Smooth muscle cell (in vitro differentiated cells): ENCODE data around the gene GRAPL. TPM values are rescaled to one million over a fixed set of nuclear protein-coding genes. Genes with fewer than 3 reads are reported as not detected.
"Not testable (repeated sequence)": the region's sequence is repeated elsewhere in the genome, so short reads cannot be mapped to it uniquely, and the experiment has no call there.

ENCODE experiments used
- DNase-seq: peaks from one replicate; lab custom pipeline; 2025; ENCODE audit not compliant: unreplicated experiment; lab: John Stamatoyannopoulos, UW
- H2AFZ ChIP-seq: fragments of 200-600 bp; sonication (generic); 2 replicates; pipeline ENCODE4 v1.6.0; 2016; ENCODE audit warnings: antibody characterized with exemption, low read depth, mild to moderate bottlenecking
- H3F3A ChIP-seq: fragments of 200-600 bp; sonication (generic); 2 replicates; pipeline ENCODE4 v1.6.0; 2017; ENCODE audit warnings: antibody characterized with exemption, low read depth
- H3K27ac ChIP-seq: fragments of 200-600 bp; sonication (generic); 2 replicates; pipeline ENCODE4 v1.5.1; 2016; ENCODE audit warnings: low read depth, mild to moderate bottlenecking
- H3K27me3 ChIP-seq: fragments of 200-600 bp; sonication (generic); 2 replicates; pipeline ENCODE4 v1.6.1; 2016; ENCODE audit warnings: low read depth, mild to moderate bottlenecking
- H3K36me3 ChIP-seq: fragments of 200-600 bp; sonication (generic); 2 replicates; pipeline ENCODE4 v1.5.1; 2016; ENCODE audit warnings: low read depth
- H3K4me1 ChIP-seq: fragments of 200-600 bp; sonication (generic); 2 replicates; pipeline ENCODE4 v1.5.1; 2016; ENCODE audit warnings: low read depth
- H3K4me2 ChIP-seq: fragments of 200-600 bp; sonication (generic); 2 replicates; pipeline ENCODE4 v1.6.0; 2016; ENCODE audit warnings: mild to moderate bottlenecking
- H3K4me3 ChIP-seq: fragments of 200-600 bp; sonication (generic); 2 replicates; pipeline ENCODE4 v1.5.1; 2016; ENCODE audit warnings: mild to moderate bottlenecking
- H3K79me2 ChIP-seq: fragments of 200-600 bp; sonication (generic); 2 replicates; pipeline ENCODE4 v1.6.0; 2016; ENCODE audit warnings: low read depth, mild to moderate bottlenecking
- H3K9ac ChIP-seq: fragments of 200-600 bp; sonication (generic); 2 replicates; pipeline ENCODE4 v1.6.0; 2016; ENCODE audit warnings: low read depth
- H3K9me3 ChIP-seq: fragments of 200-600 bp; sonication (generic); replicated peaks from 2 replicates; pipeline ENCODE4 v1.5.1; 2016; ENCODE audit warnings: low read depth
- H4K20me1 ChIP-seq: fragments of 200-600 bp; sonication (generic); 2 replicates; pipeline ENCODE4 v1.6.0; 2016; ENCODE audit warnings: low read depth
- WGBS: methylation state at CpG from one replicate; pipeline ENCODE4 v1.1.7; 2016; ENCODE audit warnings: low lambda C conversion rate; 5-methylcytosine and 5-hydroxymethylcytosine counted together
- polyA plus RNA-seq: library from polyadenylated mRNA; unstranded; fragments of >200 nt; fragmentation: Nextera tagmentation; extraction: Ambion mirVana; gene quantifications from 2 replicates; pipeline ENCODE4 v1.2.1, GENCODE V29; 2016
- total RNA-seq: library from RNA; depleted of rRNA; stranded (reverse); fragments of >200 nt; gene quantifications from 2 replicates; pipeline ENCODE4 v1.2.3, GENCODE V29; 2014

Gene GRAPL
- total and polyA plus RNA-seq, 2 experiments from 2014 or later, result not detected

DNA sequence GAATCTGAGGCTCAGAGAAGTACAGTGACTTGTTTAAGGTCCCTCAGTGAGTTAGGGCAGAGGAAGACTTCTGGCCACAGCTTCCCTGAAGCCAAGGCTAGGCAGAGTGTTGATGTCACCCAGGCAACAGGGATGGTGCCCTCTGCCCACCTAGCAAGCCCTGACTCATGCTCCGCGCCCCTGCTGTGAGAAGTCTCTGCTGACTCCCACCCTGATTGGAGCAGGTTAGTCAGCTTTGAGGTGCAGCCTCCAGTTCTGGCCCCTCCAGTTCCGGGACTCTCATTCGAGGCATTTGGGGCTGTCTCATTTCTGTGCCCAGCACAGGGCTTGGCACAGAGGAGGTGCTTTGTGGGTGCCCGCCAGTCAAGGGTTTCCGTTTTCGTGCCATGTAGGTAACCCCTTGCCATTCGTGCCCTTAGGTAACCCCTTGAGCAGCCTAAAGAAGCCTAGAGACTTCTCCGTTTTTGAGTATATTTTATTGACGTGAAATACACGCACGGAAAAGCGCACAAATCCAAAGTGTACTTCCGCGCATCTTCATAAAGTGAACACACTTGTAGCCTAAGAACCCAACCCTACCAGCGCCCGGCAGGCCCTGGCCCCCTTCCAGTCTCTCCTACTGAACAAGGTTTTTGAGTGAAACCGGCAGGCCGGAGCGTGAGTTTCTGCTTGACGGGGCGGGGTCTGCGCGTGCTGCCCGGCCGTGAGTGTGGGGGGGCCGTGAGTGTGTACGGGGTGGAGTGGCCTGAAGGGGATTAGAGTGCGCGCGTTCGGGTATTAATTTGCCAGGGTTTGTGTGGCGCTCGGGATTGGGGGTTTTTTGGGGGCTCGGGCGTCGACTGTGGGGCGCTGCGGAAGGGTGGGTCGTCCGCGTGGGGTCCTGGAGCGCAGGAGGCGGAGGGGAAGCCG is 16.9 kb upstream of the GRAPL start:
- H3K27ac ChIP-seq, H3K9ac ChIP-seq, H3K9me3 ChIP-seq, DNase-seq, H4K20me1 ChIP-seq, H3K27me3 ChIP-seq, H3K79me2 ChIP-seq, H3K4me1 ChIP-seq, H3K36me3 ChIP-seq, H3F3A ChIP-seq, H2AFZ ChIP-seq, H3K4me2 ChIP-seq: not testable (repeated sequence)
- H3K4me3 ChIP-seq, result peak overlapping the region; percentile 37
- no CpG with 5 or more reads among the region's 45 CpGs for WGBS

DNA sequence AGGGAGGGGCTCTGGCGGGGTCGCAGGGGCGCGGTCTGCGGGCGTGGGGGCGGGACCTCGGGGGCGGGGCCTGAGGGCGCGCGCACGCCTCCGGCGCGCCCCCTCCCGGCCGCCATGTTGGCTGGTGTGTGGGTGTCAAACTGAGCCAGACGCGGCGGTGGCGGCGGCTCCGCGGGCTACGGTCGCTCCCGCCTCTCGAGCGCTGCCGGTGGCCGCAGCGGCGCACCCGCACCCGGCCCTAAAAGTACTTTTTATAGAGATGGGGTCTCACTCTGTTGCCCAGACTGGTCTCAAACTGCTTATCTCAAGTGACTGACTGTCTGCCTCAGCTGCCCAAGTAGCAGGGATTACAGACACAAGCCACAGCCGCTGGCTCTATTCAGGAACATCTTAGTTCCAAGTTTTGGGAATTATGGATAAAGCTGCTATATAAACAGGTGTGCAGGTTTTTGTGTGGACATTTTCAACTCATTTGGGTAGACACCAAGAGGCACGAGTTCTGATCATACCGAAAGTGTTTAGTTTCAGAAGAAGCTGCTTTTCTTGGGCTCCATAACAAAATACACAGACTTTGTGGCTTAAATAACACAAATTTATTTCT is 16.2 kb upstream of the GRAPL start:
- H3K9me3 ChIP-seq, H3F3A ChIP-seq, H3K9ac ChIP-seq, H2AFZ ChIP-seq, H3K27me3 ChIP-seq, H3K36me3 ChIP-seq, H3K4me1 ChIP-seq, DNase-seq, H4K20me1 ChIP-seq, H3K79me2 ChIP-seq: not testable (repeated sequence)
- peak overlapping the region; percentile 37 for H3K4me3 ChIP-seq
- H3K4me2 ChIP-seq, result peak overlapping the region; percentile 67
- 2% methylated on average over 4 of the region's 39 CpGs for WGBS
- peak overlapping the region; percentile 31 for H3K27ac ChIP-seq

DNA sequence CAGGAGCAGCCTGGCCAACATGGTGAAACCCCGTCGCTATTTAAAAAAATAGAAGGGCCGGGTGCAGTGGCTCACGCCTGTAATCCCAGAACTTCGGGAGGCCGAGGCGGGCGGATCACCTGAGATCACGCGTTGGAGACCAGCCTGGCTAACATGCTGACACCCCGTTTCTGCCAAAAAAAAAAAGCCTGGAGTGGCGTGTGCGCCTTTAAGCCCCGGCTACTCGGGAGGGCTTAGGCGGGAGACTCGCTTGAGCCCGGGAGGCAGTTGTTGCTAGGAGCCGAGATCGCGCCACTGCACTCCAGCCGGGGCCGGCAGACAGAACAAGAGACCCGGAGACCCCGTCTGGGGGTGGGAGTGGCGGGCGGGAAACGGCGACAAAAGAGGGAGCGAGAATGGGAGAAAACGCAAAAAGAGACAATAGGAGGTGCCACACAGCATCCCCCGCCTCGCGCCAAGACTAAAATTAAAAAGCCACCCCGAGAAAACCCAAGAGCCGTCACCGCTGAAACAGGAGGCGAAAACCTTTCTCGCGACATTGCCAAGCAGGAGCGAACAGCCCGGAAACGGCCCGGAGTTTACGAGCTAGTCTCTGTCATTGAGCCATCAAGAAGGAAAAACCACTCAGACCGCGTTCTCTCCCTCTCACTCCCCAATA is 15.5 kb upstream of the GRAPL start:
- not testable (repeated sequence) for DNase-seq, H3K4me3 ChIP-seq, H3K9ac ChIP-seq, H3K9me3 ChIP-seq, H3K27me3 ChIP-seq, H3K4me1 ChIP-seq, H3F3A ChIP-seq, H2AFZ ChIP-seq, H3K79me2 ChIP-seq, H4K20me1 ChIP-seq, H3K36me3 ChIP-seq, H3K4me2 ChIP-seq, H3K27ac ChIP-seq
- under 1% methylated on average over 24 of the region's 47 CpGs for WGBS

DNA sequence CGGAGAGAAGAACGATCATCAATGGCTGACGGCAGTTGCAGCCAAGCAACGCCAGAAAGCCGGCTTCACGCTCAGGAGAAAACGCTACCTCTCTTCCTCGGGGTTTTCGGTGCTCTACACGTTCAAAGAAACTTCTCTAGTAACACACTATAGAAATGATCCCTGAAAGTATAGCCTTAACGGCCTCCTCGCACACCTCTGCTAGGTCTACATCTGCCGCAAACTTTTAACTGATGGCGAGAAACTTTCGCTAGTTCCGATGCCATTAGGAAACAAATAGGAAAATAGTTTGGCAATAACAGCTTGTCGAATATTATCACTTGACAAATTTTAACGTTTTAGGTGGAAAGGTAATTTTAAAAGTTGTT is 14.9 kb upstream of the GRAPL start:
- H3K4me3 ChIP-seq, H3K27me3 ChIP-seq, H3K4me2 ChIP-seq, H3K79me2 ChIP-seq, H3K27ac ChIP-seq, H2AFZ ChIP-seq, H4K20me1 ChIP-seq, H3K9me3 ChIP-seq, H3K9ac ChIP-seq, H3K36me3 ChIP-seq, DNase-seq, H3K4me1 ChIP-seq, H3F3A ChIP-seq: not testable (repeated sequence)
- no CpG with 5 or more reads among the region's 18 CpGs for WGBS

DNA sequence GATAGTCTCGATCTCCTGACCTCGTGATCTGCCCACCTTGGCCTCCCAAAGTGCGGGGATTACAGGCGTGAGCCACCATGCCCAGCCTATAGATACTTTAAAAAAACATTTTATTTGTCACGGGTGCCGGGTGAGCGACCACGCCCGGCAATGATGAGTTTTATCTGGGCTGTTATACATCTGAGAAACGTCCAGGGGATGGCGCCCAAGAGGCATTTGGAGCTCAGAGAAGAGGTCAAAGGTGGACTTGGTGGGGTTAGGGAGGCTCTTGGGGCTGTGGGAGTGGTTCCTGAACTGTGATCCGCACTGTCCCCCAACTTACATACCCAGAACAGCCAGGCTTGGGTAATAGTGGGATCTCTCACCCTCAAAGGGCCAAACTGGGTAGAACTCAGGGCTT is 8.7 kb upstream of the GRAPL start:
- H3K27ac ChIP-seq, H2AFZ ChIP-seq, H3K9me3 ChIP-seq, H3K4me2 ChIP-seq, DNase-seq, H3K4me1 ChIP-seq, H3F3A ChIP-seq, H3K36me3 ChIP-seq, H3K79me2 ChIP-seq, H3K4me3 ChIP-seq, H4K20me1 ChIP-seq, H3K9ac ChIP-seq, H3K27me3 ChIP-seq: not testable (repeated sequence)
- WGBS, result no CpG with 5 or more reads among the region's 12 CpGs

DNA sequence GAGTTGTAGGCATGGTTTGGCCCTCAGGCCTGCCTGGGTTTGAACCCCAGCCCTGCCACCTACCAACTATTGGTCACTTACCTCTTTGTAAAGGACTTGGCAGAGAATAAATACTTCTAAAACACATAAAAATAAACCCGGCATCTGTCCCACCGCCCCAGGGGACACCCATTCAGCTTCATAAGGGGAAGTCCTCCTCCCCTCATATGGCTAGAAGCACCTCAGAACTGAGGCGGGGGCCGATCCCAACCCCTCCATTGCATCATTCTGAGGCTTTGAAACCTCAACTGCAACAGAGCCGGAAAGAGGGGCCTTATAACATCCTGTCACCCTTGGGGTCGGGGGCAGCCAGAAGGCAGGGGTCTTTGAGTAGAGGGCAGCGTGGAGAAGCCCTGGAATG is 2.1 kb upstream of the GRAPL start:
- not testable (repeated sequence) for H3K4me1 ChIP-seq, H3K79me2 ChIP-seq, H3K27ac ChIP-seq, H4K20me1 ChIP-seq, H3F3A ChIP-seq, H2AFZ ChIP-seq, H3K9me3 ChIP-seq, H3K4me3 ChIP-seq, H3K9ac ChIP-seq, DNase-seq, H3K27me3 ChIP-seq, H3K36me3 ChIP-seq, H3K4me2 ChIP-seq
- WGBS, result no CpG with 5 or more reads among the region's 7 CpGs

DNA sequence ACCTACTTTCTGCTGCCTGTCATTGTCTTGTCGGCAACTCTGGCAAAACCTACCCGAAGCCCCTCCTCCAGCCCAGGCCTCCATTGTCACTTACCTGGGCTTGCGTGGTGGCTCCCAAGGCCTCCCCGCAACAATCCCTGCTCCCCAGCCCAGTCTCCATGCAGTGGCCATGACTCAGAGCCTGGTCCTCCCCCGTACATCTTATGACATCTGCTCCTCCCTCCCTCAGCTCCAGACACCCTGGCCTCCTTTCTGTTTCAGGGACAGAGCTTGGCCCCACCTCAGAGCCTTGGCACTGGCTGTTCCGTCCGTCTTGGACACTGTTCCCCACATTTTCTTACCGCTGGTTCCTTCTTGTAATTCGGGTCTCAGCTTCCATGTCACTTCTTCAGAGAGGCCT is 2.1 kb downstream of the GRAPL start:
- not testable (repeated sequence) for H3K4me2 ChIP-seq, H3F3A ChIP-seq, H3K27me3 ChIP-seq, H3K9ac ChIP-seq, H3K9me3 ChIP-seq, H3K79me2 ChIP-seq, DNase-seq, H3K4me3 ChIP-seq, H3K36me3 ChIP-seq, H4K20me1 ChIP-seq, H3K4me1 ChIP-seq, H2AFZ ChIP-seq, H3K27ac ChIP-seq
- no CpG with 5 or more reads among the region's 9 CpGs for WGBS

DNA sequence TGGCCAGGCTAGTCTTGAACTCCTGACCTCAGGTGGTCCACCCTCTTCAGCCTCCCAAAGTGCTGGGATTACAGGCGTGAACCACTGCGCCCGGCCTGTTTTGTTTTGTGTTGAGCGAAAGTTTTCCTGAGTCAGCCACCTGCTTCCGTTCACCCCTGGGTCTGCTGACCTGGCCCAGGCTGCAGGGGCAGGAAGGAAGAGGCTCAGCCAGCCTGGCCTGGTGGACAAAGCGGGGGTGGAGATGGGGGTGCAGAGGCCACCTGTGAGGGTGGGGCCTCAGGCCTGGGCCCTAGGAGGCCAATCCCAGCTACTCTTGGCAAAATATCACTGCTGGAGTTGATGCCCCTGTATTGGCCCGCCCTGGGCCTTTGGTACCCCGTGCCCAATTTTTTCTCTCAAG is 3.7 kb downstream of the GRAPL start:
- WGBS, result no CpG with 5 or more reads among the region's 8 CpGs

More for the DNA sequence above, 3.7 kb downstream of the GRAPL start:
- not testable (repeated sequence) for H3F3A ChIP-seq, H3K36me3 ChIP-seq, H3K79me2 ChIP-seq, H3K9ac ChIP-seq, H3K9me3 ChIP-seq, H2AFZ ChIP-seq, H3K27ac ChIP-seq, H3K4me2 ChIP-seq, H3K4me1 ChIP-seq, H3K27me3 ChIP-seq, H4K20me1 ChIP-seq, DNase-seq, H3K4me3 ChIP-seq
